Caki2 (cell line): ENCODE results near the gene NR6A1. TPM values are rescaled to one million over a fixed set of nuclear protein-coding genes. Genes with fewer than 3 reads are reported as not detected.

Experiments used
- DNase-seq: peaks from one replicate; pipeline ENCODE4 v3.0.0-alpha.2; 2015; ENCODE audit warnings: low read depth
- in situ Hi-C: cut with HindIII; loops from 2 replicates; pipeline ENCODE4 v1.10.0; 2016; ENCODE audit warnings: low sequenced_read_pairs, low pct_unique_long_range_greater_than_20kb, mixed read lengths
- total RNA-seq: library from RNA; depleted of rRNA; stranded (reverse); fragments of >200 nt; shearing (Covaris generic); gene quantifications from 2 replicates; pipeline ENCODE4 v1.2.3, GENCODE V29; 2014; ENCODE audit warnings: low replicate concordance

The NR6A1 gene
- total RNA-seq, 1 experiment from 2014 or later, result 1.3 TPM

GRCh38 chr9:124549016-124549415 is 222.1 kb downstream of the NR6A1 start:
- in situ Hi-C loops, result no loop called here

DNA sequence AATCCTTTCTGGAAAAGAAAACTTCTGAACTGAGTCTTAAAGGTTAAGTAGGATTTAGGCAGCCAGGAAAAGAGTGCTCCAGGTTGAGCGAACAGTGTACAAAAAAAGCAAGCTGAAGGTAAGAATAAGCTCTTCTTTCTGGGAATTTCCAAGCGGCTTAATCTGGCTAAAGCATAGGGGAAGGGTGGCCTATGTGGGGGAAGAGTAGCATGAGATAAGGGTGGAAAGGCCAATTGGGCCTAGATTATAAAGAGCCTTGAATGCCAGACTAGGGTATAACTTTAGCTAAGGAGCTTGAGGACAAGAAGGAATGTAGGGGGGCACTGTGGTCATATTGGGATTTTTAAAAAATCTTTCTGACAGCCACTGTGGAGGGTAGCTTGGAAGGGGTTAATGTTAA is 226.6 kb downstream of the NR6A1 start:
- in situ Hi-C loops, result no loop called here
- DNase-seq, result no peak

More at GRCh38 chr9:124549016-124549415, 222.1 kb downstream of the NR6A1 start:
- no peak for DNase-seq

- DNase-seq, result no peak
- in situ Hi-C loops, result no loop called here
Measured at GRCh38 chr9:124541824-124542223, 229.3 kb downstream of the NR6A1 start.

DNA sequence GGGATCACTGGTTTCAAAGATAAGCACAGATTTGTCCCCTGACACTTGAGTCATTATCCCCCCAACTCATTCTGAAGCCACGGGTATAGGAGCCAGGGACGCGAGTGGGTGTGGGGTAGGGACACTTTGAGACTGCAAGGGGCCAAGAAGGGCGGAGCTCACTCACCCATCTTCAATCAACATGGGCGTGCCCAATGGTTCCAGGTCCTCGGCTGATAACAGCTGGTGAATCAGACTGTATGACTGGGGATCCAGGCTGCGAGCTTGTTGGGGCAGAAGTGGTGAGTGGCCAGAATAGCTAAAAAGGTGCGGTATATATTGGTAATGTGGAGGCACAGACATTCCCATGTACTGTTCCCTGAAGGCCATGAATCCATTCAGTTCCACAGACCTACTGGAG is 233.2 kb downstream of the NR6A1 start:
- DNase-seq, result no peak
- in situ Hi-C loops, result no loop called here

GRCh38 chr9:124535846-124536245 is 235.3 kb downstream of the NR6A1 start:
- in situ Hi-C loops, result no loop called here
- DNase-seq, result no peak

DNA sequence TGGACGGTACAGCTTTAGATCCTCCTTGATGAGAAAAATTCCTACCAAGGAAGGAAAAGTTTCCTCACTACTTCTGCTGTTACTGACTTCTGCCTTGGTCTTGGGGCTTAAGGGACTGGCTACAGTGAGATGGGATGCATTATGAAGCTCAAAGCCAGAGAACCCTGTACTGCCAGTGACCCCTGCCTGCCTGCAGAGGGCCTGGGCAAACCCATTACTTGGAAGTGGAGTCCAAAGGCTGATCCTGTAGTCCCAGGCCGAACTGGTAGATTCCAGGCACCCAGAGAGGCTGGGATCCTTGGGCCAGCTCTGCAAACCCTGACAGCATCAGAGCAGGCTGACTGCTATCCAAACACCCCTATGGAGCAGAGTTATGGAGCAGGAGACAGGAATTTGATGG is 238.2 kb downstream of the NR6A1 start:
- in situ Hi-C loops, result no loop called here
- DNase-seq, result no peak

DNA sequence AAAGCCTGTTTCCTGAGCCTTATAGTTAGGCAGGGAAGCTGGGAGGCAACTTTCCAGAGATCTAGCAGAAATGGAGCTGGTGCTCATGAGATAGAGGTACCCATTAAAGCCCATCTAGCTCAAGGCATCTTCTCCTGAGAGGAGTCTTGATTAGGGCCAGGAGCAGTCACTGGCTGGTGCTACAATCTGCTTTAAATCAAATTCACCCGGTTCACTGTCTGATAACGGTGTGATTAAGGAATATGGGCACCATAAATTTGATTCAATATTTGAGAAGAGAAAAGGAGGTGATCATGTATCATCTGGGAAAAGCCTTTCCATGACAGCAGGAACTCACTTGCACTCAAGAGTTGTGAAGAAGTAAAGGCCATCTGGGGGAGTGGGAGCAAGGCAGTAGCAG is 240.0 kb downstream of the NR6A1 start:
- no peak for DNase-seq
- in situ Hi-C loops, result no loop called here

GRCh38 chr9:124530246-124530645 is 240.9 kb downstream of the NR6A1 start:
- in situ Hi-C loops, result no loop called here
- DNase-seq, result no peak

GRCh38 chr9:124527781-124528180 is 243.3 kb downstream of the NR6A1 start:
- in situ Hi-C loops, result no loop called here
- peak; percentile 10 for DNase-seq

DNA sequence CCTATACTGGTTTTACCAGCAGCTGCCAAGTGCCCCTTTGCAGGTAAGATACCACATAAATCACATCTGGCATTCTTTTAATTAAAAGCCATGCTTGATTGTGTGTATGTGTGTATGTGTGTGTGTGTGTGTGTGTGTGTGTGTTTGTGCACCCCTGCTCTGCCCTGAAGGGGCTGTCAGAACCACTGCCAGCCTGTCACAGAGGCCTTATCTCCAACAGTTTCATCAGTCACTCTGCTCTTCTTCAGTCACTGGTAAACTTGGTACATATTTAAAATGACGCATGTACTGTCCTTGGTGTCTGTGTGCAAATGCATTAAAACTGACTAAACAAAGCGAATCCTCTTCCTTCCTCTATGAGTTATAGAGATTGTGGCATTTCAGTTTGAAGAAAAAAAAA is 244.9 kb downstream of the NR6A1 start:
- DNase-seq, result no peak
- in situ Hi-C loops, result no loop called here

GRCh38 chr9:124522121-124523098 is 248.7 kb downstream of the NR6A1 start:
- no peak for DNase-seq
- in situ Hi-C loops, result no loop called here

DNA sequence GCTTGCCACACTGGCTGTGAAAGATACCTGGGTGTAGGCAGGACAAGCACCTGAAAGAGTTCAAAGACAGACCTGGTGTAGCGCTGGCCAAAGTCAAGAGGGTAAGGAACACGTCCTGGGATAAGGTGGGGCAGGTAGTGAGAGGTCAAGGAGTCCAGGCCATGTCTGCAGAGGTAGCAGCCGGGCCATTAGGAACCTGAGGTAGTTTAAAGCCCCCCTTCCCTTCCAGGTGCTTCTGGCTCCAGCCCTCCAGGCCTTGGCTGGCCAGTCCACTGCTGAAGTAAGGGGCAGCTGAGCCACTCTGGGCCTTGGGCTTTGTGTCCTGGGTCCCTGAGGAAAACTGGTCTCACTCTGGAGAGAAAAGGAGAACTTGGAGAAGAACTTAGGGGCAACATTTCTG is 250.0 kb downstream of the NR6A1 start:
- DNase-seq, result no peak
- in situ Hi-C loops, result no loop called here

DNA sequence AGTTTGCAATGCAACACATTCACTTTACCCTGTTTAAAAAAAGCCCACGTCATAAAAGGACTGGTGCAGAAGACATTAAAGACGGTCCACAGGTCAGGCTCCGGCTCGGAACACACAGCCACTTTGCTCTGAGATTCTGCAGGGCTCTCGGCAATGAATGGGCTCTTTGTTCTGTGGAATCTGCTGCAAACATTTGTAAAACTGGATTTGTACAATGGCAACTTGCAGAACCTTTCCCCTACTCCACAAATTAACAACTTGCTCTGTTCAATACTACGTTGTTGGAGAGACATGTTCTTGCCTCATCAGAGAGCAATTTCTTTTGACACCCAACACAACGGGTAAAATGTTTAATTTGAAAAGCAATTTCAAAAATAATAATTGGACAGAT is 250.9 kb downstream of the NR6A1 start:
- no peak for DNase-seq
- in situ Hi-C loops, result no loop called here

- in situ Hi-C loops, result no loop called here
- DNase-seq, result no peak
Measured at GRCh38 chr9:124518116-124518515, 253.0 kb downstream of the NR6A1 start.

- in situ Hi-C loops, result no loop called here
- no peak for DNase-seq
Measured at GRCh38 chr9:124517600-124517999, 253.5 kb downstream of the NR6A1 start.

- no peak for DNase-seq
- in situ Hi-C loops, result no loop called here
Measured at GRCh38 chr9:124514874-124515273, 256.2 kb downstream of the NR6A1 start.

GRCh38 chr9:124514125-124514524 is 257.0 kb downstream of the NR6A1 start:
- in situ Hi-C loops, result no loop called here
- no peak for DNase-seq

DNA sequence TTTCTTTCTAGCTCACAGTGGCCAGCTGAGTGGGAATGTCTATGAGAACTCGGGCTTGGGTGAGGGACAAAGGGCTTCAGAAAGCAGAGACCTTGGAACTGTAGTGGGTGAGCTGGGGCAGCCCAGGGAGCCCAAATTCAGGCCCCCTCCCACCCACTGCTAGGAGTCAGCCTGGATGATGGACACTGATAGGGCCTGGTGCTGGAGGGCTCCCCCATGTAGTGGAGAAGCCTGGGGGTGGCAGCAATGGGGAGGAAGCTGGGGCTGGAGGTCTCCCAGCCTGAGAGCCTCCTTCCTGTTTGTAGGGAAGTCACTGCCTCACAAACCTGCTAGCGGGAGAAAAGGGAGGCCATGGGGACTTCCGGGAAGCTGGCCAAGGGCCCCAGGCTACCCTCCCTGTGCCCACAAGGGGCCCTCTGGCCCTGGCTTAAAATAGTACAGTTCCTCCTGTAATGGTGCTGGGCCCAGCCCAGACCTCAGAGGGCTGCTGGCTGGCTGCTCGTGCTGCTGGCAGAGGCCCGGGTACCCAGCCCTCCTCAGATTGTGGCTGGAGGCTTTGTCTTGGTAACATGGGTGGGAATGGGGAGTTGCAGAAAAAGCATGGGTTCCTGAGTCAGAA is 257.6 kb downstream of the NR6A1 start:
- in situ Hi-C loops, result no loop called here

DNA sequence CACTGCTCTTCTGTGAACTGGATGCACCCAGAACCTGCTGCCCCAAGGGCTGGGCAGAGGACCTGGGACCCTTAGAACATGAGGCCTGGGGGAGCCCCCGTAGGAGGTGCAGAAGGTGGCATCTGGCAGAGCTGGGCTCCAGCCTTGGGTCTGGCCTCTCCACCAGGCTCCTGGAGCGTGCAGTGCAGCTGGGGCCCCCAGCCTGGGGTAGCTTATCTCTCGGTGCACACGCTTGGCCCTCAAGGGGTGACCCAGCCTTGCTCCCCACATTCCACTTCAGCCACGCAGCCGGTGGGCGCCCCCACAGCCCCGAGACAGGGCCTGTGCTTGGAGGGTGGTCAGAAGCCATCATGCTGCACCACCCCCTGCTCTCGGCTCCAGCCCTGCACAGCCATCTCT is 258.3 kb downstream of the NR6A1 start:
- no peak for DNase-seq
- in situ Hi-C loops, result no loop called here

More for the DNA sequence above, 257.6 kb downstream of the NR6A1 start:
- no peak for DNase-seq
